ENCODE data around the gene EPN2. TPM values are rescaled to one million over a fixed set of nuclear protein-coding genes. Genes with fewer than 3 reads are reported as not detected.

Gene EPN2
- polyA plus RNA-seq, 1 experiment: 21.2 TPM

DNA sequence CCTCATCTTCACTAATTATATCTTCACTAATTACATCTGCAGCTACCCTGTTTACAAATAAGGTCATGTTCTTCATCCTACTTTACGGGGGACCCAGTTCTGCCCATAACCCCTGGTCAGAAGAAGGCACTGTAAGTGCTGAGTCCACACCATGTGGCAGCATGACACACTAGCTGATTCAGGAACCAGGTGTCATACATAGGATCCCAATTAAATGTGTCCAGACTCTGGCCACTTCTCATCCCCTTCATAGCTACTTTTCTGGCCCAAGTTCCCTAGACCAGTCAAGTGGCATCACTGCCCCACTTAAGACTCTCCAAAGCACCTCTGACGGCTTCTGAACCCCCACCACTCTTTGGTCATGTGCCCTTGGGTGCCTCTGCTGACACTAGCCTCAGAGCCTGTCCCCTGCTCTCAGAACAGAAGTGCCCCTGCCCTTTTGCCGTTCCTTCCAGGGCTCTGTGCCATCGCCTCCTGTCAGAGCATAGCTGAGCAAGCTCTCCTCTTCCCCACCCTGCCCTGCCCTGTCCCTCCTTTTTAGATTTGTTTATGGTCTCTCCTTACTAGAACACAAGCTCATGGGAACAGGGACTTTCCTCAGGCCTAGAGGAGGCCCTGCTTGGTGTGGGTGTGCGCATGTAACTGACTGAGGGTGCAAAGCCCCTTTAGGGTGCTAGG, 64.2 kb downstream of the EPN2 start:
- DNase-seq (ENCODE audit: low read depth): no peak
- POLR2A ChIA-PET: no interaction called here
- TF ChIP-seq, protein P1, sequence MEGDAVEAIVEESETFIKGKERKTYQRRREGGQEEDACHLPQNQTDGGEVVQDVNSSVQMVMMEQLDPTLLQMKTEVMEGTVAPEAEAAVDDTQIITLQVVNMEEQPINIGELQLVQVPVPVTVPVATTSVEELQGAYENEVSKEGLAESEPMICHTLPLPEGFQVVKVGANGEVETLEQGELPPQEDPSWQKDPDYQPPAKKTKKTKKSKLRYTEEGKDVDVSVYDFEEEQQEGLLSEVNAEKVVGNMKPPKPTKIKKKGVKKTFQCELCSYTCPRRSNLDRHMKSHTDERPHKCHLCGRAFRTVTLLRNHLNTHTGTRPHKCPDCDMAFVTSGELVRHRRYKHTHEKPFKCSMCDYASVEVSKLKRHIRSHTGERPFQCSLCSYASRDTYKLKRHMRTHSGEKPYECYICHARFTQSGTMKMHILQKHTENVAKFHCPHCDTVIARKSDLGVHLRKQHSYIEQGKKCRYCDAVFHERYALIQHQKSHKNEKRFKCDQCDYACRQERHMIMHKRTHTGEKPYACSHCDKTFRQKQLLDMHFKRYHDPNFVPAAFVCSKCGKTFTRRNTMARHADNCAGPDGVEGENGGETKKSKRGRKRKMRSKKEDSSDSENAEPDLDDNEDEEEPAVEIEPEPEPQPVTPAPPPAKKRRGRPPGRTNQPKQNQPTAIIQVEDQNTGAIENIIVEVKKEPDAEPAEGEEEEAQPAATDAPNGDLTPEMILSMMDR (IDR thresholded peaks at IDR 0.05; ENCODE audit: insufficient read depth, low read depth, low read length): no peak
- no peaks in the 10 kb centered on the region for H3K27me3 ChIP-seq (ENCODE audit: control insufficient read depth, insufficient read depth, low read length)
- H3K36me3 ChIP-seq (ENCODE audit: control insufficient read depth, insufficient read depth, low read length): peaks cover 3% of the 10 kb centered on the region
- H3K4me3 ChIP-seq (ENCODE audit: low read depth, low read length): no peak overlapping the region
- CTCF ChIA-PET: interaction anchor here (0.7 kb wide), 1 partner anchor 29 kb away, joined by 3 read pairs; no protein-coding TSS in a partner anchor

DNA sequence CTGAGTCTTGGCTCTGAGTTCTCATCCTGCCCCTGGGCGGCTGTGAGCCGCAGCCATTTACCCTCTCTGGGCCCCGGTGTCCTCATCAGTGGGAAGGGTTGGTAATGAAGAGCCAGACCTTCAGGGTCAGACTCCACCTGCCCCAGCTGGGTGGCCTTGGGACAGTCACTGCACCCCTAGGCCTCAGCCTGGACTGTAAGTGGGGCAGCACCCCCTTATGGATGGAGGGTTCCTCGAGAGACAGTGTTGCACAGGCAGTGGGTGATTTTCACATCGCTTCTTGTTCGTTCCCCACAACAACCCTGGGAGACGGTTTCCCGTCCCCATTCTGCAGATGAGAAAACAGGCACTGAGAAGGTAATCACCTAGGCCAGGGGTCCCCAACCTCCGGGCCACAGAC, 64.8 kb downstream of the EPN2 start:
- ChIA-PET POLR2A (no interaction called here), CTCF (no interaction called here)
- TF ChIP-seq, protein P1 (IDR thresholded peaks at IDR 0.05; ENCODE audit: insufficient read depth, low read depth, low read length): no peak
- Histone ChIP-seq H3K4me3 (ENCODE audit: low read depth, low read length) (no peak overlapping the region), H3K27me3 (ENCODE audit: control insufficient read depth, insufficient read depth, low read length) (no peaks in the 10 kb centered on the region), H3K36me3 (ENCODE audit: control insufficient read depth, insufficient read depth, low read length) (peaks cover 3% of the 10 kb centered on the region)
- no peak for DNase-seq (ENCODE audit: low read depth)

DNA sequence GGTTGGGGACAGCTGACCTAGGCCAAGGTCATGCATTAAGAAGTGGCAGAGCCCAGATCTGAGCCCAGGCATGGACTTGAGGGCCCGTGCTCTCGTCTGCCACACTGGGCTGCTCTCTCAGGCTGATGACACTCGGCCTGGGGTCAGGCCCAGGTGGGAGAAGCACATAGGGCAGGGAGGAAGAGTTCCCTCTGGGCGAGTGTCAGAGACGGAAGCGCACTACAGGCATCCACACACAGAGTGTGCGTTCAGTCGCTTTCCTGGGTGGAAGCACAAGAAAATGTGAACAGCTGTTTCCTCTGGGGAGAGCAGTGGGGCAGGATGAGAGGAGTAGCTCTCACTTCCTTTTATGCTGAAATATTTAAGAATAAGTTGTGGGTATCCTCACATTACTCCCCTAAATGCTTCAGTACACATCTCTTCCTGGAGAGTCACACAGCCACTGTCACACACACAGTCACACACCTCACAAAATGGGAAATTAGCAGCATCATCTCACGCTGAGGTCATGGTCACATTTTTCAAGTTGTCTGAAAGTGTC, 65.7 kb downstream of the EPN2 start:
- POLR2A ChIA-PET: no interaction called here

DNA sequence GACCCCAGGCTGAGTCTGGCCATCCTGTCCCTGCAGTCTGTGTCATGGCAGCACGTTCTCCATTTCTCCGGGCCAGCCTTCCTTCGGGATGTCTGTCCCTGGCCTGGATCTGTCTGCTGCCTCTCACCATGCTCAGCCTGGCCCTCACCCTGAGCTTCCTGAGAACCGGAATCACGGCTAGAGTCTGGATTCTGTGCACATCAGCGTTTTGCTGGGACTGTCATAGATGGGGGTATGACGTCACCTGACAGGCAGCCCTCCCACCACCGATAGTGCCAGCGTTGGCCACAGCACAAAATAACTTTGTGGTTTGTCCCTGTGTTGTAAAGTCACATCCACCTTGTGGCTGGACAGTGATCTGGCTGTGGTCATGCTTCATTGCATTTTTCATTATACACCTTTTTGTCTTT, 66.2 kb downstream of the EPN2 start:
- no peak for DNase-seq (ENCODE audit: low read depth)
- CTCF ChIA-PET: interaction anchor here (0.7 kb wide), 1 partner anchor 32 kb away, joined by 3 read pairs; no protein-coding TSS in a partner anchor

More for the DNA sequence above, 65.7 kb downstream of the EPN2 start:
- no peak overlapping the region for H3K4me3 ChIP-seq (ENCODE audit: low read depth, low read length)
- TF ChIP-seq, protein P1 (IDR thresholded peaks at IDR 0.05; ENCODE audit: insufficient read depth, low read depth, low read length): no peak
- DNase-seq (ENCODE audit: low read depth): no peak
- no peaks in the 10 kb centered on the region for H3K27me3 ChIP-seq (ENCODE audit: control insufficient read depth, insufficient read depth, low read length)
- CTCF ChIA-PET: interaction anchor here (0.7 kb wide), 1 partner anchor 31 kb away, joined by 3 read pairs; no protein-coding TSS in a partner anchor
- peaks cover 5% of the 10 kb centered on the region for H3K36me3 ChIP-seq (ENCODE audit: control insufficient read depth, insufficient read depth, low read length)

DNA sequence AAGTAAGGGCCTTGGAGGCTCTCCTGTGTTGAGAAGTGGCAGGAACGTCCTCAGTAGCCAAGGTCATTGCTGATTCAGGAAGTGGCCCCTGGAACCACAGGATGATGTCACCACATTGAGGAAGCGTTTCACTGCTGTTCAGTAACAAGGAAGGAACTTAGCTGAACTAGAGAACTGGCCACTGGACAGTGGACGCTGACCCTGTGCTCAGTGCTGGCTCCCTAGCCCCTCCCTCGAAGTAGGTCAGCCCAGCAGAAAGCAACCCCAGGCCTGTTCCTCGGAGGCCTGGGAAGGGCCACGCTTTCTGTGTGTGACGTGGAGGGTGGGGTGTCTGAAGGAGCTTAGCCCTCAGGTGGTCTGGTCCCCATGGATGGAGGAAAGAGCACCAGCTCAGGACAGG, 67.0 kb downstream of the EPN2 start:
- no peak overlapping the region for H3K4me3 ChIP-seq (ENCODE audit: low read depth, low read length)
- DNase-seq (ENCODE audit: low read depth): no peak
- ChIA-PET POLR2A (no interaction called here), CTCF (no interaction called here)
- TF ChIP-seq, protein P1 (IDR thresholded peaks at IDR 0.05; ENCODE audit: insufficient read depth, low read depth, low read length): no peak
- H3K27me3 ChIP-seq (ENCODE audit: control insufficient read depth, insufficient read depth, low read length): no peaks in the 10 kb centered on the region
- H3K36me3 ChIP-seq (ENCODE audit: control insufficient read depth, insufficient read depth, low read length): peaks cover 5% of the 10 kb centered on the region

More for the DNA sequence above, 66.2 kb downstream of the EPN2 start:
- H3K36me3 ChIP-seq (ENCODE audit: control insufficient read depth, insufficient read depth, low read length): peaks cover 5% of the 10 kb centered on the region
- TF ChIP-seq, protein P1 (IDR thresholded peaks at IDR 0.05; ENCODE audit: insufficient read depth, low read depth, low read length): no peak
- H3K4me3 ChIP-seq (ENCODE audit: low read depth, low read length): no peak overlapping the region
- H3K27me3 ChIP-seq (ENCODE audit: control insufficient read depth, insufficient read depth, low read length): no peaks in the 10 kb centered on the region
- POLR2A ChIA-PET: no interaction called here

Data from BJ (cell line).